Astrocyte of the cerebellum (primary cell): ENCODE measurements around the gene VEZF1.

Experiments used
- DNase-seq: peaks from one replicate; pipeline ENCODE4 v3.0.0-alpha.2; 2011; ENCODE audit warnings: low read depth
- H3K4me3 ChIP-seq: 2 replicates; pipeline ENCODE4 v1.5.1; 2011; ENCODE audit warnings: mild to moderate bottlenecking, low read depth, low read length, moderate library complexity
- in situ Hi-C: cut with HindIII; loops from 2 replicates; pipeline ENCODE4 v1.10.0; 2017; ENCODE audit warnings: low sequenced_read_pairs
- TF ChIP-seq, protein P1 (sequence below): IDR thresholded peaks from 2 replicates; pipeline ENCODE4 v1.5.1; 2012; ENCODE audit warnings: low read length, low read depth, moderate library complexity, mild to moderate bottlenecking; ENCODE audit errors: missing control alignments

Gene VEZF1

DNA sequence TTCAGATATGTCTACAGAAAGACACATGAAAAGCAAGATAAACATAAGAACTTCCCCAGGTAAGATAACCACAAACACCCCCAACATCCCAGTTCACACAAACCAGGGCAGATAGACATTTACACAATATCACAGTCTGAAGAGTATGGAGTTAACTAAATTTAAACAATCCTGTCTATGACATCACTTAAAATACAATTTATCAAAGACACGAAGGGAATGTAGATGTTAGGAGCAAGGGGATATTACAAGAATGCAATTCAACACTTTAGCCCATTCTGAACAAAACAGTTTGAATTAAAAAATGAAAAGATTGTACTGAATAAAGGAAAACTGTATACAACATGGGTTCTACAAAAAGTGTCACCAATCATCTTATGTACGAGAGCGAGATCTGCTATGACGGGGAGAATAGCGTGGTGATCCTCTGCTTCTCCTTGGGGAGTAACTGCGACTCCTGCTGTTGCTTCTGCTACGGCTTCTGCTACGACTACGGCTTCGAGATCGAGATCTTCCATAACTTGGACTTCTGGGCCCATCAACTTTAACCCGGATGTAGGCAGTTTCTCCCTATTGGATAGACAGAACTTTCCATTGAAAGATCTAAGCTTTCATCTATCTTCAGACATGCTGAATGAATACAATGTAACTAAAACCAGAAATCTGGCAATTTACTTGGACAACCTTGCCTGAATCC, 17.1 kb upstream of the VEZF1 start:
- TF ChIP-seq, protein P1, sequence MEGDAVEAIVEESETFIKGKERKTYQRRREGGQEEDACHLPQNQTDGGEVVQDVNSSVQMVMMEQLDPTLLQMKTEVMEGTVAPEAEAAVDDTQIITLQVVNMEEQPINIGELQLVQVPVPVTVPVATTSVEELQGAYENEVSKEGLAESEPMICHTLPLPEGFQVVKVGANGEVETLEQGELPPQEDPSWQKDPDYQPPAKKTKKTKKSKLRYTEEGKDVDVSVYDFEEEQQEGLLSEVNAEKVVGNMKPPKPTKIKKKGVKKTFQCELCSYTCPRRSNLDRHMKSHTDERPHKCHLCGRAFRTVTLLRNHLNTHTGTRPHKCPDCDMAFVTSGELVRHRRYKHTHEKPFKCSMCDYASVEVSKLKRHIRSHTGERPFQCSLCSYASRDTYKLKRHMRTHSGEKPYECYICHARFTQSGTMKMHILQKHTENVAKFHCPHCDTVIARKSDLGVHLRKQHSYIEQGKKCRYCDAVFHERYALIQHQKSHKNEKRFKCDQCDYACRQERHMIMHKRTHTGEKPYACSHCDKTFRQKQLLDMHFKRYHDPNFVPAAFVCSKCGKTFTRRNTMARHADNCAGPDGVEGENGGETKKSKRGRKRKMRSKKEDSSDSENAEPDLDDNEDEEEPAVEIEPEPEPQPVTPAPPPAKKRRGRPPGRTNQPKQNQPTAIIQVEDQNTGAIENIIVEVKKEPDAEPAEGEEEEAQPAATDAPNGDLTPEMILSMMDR: no peak
- DNase-seq: no peak
- in situ Hi-C loops: no loop called here
- peak overlapping the region; percentile 99 for H3K4me3 ChIP-seq

DNA sequence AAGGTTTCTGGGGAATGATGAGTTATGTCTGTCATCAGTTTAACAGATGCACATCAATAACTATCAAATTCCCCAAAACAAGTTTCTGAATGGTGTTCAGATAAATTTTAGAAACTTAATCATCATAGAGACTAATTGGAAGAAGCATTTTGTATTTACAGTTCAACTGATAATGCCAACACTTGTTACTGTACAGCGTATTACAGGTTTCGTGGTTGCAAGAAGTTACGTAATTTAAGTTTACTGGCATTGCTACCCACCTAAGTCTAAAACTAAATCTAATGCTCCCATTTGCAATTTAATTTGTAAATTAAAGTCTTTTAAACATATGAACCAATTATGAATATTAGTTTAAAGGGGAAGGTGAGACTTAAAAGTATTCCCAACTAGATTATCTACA, 16.0 kb upstream of the VEZF1 start:
- TF ChIP-seq, protein P1: no peak
- no peak for DNase-seq
- in situ Hi-C loops: no loop called here
- H3K4me3 ChIP-seq: no peak overlapping the region

DNA sequence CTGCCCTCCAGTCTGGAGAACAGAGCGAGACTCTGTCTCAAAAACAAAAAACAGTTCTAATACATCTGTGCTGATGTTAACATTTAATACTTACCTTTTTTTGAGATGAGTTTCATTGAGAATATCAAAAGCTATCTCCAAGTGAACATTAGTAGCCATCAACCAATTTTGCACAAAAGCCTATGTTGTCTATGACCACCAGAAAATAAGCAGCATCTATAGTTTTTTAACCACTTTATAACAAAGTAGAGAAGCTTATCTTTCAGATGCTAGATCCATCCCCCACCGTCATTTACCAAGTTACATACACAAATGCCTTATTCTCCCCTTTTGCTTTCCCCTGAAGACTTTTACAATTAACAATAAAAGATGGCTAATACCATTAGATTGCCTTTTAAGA, 14.9 kb upstream of the VEZF1 start:
- DNase-seq: no peak
- in situ Hi-C loops: no loop called here
- TF ChIP-seq, protein P1: no peak
- no peak overlapping the region for H3K4me3 ChIP-seq

DNA sequence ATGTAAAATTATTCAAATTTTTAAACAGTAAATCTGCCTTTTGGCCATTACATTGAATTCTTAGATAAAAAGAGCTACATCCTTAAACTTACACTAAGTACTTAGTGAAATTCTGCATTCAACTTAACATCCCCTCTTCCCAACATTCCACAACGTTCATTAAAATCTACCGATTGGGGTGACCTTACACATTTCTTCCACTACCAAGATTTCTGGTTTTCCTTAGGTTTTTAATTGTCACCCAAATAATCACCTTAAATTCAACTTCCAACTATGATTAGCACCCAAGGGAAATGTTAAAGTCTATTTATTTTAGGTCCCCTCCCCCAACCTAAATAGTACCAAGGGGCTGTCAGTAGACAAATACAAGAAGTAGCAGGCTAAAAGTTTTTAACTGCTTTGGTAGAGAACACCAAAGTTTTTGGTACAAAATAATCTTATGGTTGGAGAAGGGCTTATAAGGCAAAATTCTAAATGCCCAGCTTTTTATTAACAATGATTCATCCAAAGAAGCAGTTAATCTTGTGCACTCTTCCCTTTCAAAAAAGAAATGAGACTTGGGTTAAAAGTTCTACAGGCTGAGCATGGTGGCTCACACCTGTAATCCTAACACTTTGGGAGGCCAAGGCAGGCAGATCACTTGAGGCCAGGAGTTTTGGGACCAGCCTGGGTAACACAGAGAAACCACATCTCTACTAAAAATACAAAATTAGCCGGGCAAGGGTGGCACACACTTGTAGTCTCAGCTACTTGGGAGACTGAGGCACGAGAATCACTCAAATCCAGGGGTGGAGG, 14.3 kb upstream of the VEZF1 start:
- H3K4me3 ChIP-seq: no peak overlapping the region
- TF ChIP-seq, protein P1: no peak
- DNase-seq: no peak
- in situ Hi-C loops: no loop called here

DNA sequence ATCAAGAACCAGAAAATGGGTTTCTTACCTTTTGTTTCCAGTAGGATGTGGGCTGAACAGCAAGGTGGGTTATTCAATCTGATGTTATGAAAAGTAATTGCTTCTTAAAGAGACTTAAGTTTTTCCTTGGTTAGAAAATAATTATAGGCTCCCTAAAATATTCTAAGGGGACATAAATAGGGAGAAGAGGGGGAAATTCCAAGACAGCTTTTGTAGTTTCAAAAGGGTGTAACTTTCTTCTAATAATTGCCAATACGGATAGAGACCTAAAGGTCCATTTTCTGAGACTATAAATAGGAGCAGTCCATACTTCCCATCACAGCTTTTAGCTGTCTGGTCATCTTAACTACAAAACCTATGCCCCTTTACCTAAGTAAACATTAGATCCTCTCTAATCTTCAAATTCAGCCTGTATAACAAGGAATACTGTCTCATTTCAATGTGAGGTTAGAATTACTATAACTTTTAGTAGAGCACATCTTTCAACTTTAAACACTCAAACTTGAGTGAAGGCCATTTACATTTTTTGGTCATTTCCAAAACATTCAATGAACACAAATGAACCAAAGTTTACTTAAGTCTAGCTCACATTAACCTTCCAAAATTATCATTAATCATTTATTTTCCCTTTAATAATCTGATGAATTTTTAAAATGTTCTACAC, 13.5 kb upstream of the VEZF1 start:
- in situ Hi-C loops: no loop called here
- H3K4me3 ChIP-seq: no peak overlapping the region
- TF ChIP-seq, protein P1: no peak
- no peak for DNase-seq

DNA sequence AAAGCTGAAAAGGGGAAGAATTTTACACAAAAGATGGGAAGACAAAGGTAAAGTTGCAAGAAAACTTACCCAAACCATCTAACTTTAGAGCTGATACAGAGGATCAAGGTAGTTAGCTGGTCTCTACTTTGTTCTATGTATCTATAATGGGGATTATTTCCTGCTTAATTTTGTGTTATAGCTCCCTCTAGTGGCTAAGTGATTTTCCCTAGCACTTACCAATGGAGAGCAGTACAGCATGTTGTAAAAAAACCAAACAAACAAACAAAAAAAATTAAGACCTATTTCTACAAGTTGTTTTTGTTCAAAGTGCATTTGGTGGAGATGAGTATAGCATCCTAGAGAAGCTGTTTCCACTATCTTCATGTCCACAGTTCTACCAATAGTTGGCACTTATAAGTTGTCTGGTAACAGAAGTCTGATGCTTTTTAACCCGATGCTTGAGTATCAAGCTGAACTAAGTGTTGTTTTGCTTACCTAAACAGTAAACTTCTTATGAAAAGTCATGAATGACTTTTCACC, 11.5 kb upstream of the VEZF1 start:
- no peak overlapping the region for H3K4me3 ChIP-seq
- peak; percentile 65 for DNase-seq
- TF ChIP-seq, protein P1: peak; percentile 61
- in situ Hi-C loops: no loop called here
